A549 treated with RU486 at 1 μM for 4 hours (cell line): ENCODE data around the gene CST9. TPM values are rescaled to one million over a fixed set of nuclear protein-coding genes. Genes with fewer than 3 reads are reported as not detected.

Experiments
- total RNA-seq: library from RNA; stranded (reverse); fragments of 200-300 nt; extraction: Qiagen RNA extraction; gene quantifications from 5 replicates; pipeline ENCODE4 v1.2.3, GENCODE V29; 2022; ENCODE audit warnings: low read depth

The CST9 gene
- not detected in 5 replicates for total RNA-seq

DNA sequence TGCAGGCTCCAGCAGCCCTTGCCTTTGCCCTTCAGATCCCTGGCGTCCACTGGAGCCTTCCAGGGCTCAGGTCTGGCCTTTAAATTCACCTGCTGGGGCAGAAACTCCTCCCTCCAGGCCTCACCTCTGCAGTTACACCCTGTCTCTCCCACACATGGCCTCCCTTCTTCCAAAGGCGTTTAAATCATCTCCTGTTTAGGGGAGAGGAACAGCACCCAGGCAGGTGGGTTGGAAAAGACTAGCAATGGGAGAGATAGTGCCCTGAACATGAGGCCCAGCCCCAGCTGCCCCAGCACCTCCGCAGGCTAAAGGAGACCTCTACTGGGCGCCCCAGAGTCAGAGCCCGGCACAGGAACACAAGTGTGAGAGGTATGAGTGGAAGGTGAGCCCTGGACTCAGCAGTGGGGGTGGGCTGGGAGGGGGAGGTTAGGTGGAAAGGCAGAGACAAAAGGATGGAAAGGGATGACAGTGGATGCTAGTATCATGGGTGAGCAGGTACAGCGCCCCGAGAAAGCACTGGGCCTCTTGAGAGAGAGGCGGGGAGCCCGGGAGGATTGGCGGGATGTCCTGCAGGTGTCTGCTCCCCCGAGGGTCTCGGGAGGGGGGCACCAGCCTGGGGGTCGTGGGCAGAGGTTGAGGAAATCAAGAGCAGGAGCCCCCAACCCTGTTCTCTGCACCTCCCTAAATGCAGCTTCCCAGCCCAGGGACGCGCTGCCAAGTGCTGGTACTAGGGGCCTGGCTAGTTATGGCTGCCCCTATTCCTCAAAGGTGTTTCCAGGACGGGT, at the start of gene CST9:
Gene CST9, minus strand, starts transcription at position 51 of the 785 bp plus-strand sequence. CDS start 53 bp downstream, outside the sequence.

GRCh38 chr20:23637282-23638221, 31.8 kb upstream of the CST9 start, which contains the start of gene CST3:
TSS of gene CST3 (minus strand) at chr20:23637955. CDS start at chr20:23637862, 93 bp downstream.

GRCh38 chr20:23568320-23568970, 37.3 kb downstream of the CST9 start, which contains the start of gene CST9L:
TSS of gene CST9L (minus strand) at chr20:23568484. CDS start at chr20:23568450, 34 bp downstream.

Other genes starting within 250 kb of the CST9 start
- 8.2 to 13.1 TPM (median 9.4 TPM) in 5 replicates for gene GZF1, start 243.7 kb downstream of the CST9 start, total RNA-seq
- gene NAPB, start 184.4 kb downstream of the CST9 start, total RNA-seq, result 1.8 to 4.0 TPM (median 3.6 TPM) in 5 replicates
- not detected in 5 replicates for gene CSTL1, start 166.2 kb downstream of the CST9 start, total RNA-seq
- gene CST11, start 153.0 kb downstream of the CST9 start, total RNA-seq, result not detected in 5 replicates
- not detected in 5 replicates for gene CST8, start 114.8 kb downstream of the CST9 start, total RNA-seq
- not detected in 5 replicates for gene CST9L, start 37.4 kb downstream of the CST9 start, total RNA-seq
- 228 to 416 TPM (median 390 TPM) in 5 replicates for gene CST3, start 32.0 kb upstream of the CST9 start, total RNA-seq
- gene CST4, start 83.1 kb upstream of the CST9 start, total RNA-seq, result not detected in 5 replicates
- gene CST1, start 145.0 kb upstream of the CST9 start, total RNA-seq, result 0.72 to 1.2 TPM (median 0.85 TPM) in 5 replicates
- 0.23 to 0.53 TPM (median 0.38 TPM) in 3 of 5 replicates, not detected in the others for gene CST2, start 220.8 kb upstream of the CST9 start, total RNA-seq